NCI-H187 treated with DMSO at 0.1 percent for 48 hours (cell line): ENCODE data around the gene AKAP6.
"Not testable (repeated sequence)": the region's sequence is repeated elsewhere in the genome, so short reads cannot be mapped to it uniquely, and the experiment has no call there.

Source experiments
- DNase-seq: peaks from one replicate; lab custom pipeline; 2025; lab: John Stamatoyannopoulos, UW

Gene AKAP6

DNA sequence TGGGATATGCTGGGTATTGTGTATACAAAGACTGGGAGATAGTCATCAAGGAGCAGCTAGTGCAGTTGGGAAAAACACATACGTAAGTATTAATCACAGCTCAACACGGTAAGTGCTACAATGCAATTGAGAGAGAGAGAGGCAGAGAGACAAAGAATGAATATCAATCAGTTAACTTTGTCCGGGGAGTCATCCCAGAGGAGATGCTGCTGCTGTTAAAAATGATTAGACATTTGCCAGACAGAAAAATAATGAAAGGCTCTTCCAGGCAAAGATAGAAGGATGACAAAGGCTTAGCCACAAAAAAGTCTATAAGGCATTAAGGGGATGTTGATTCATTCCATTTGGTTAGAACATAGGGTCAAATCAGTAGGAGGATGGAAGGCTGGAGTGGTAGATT, 45.1 kb downstream of the AKAP6 start:
- no peak for DNase-seq

DNA sequence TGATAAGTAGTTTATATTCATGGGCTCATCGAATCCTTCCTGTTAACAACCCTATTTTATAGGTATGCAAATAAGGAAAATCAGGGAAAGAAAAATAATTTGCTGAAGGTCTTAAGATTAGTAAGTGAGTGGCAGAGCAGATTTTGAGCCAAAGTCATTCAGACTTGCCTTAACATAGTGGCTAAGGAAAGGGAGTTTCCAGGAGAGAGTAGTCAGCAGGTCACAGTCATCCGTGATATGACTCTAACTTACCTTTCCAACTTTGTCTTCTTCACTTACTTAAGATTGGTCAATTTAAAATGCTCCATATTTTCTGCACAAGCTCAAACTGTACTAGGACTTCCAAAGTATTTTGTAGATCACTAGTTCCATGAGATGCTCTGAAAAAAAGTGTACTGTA, 46.6 kb downstream of the AKAP6 start:
- no peak for DNase-seq

DNA sequence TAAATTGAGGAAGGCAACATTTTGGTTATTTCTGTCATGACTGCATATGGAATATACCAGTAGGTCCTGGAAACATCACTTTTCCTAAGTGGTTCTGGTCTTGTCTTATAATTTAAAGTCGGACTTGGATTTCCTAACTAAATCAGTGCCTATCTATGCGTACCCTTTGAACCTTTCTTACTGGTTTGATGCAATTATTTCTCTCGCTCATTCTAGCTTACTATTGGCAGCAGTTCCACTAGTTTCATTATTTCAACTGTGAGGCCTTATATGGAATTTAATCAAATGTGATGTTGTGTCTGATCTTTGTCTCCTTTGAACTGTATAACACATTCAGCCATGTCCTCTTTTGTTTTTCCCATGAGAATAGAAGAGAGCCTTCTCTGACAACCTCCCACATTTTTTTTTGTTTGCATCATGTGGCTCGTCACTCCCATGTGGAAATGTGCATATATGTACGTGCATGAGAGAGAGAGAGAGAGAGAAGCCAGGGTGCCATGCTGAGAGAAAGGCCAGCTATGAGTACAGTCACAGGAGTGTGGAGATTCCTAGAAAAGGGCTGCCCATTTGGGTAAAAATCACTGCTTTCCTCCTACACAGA, 48.0 kb downstream of the AKAP6 start:
- no peak for DNase-seq

GRCh38 chr14:32378284-32378683, 49.2 kb downstream of the AKAP6 start:
- no peak for DNase-seq

GRCh38 chr14:32379447-32379846, 50.3 kb downstream of the AKAP6 start:
- no peak for DNase-seq

DNA sequence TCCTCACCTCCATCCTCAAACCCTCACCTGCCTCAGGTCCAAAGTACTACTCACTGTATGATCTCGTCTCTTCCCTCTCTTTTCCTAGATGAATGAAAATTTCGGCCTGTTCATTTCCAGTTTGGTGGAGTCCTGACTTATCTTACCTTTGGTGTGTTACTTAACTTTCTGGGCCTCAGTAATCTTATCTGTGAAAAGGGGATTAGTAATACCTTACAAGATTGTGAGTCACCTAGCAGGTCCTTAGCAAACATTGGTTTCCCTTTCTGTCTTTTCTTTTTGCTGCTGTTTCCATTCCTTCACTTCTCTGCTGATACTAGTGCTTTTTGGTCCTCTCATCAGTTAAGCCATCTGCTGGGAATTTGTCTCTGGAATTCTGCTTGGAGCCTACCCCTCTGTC, 52.8 kb downstream of the AKAP6 start:
- no peak for DNase-seq

DNA sequence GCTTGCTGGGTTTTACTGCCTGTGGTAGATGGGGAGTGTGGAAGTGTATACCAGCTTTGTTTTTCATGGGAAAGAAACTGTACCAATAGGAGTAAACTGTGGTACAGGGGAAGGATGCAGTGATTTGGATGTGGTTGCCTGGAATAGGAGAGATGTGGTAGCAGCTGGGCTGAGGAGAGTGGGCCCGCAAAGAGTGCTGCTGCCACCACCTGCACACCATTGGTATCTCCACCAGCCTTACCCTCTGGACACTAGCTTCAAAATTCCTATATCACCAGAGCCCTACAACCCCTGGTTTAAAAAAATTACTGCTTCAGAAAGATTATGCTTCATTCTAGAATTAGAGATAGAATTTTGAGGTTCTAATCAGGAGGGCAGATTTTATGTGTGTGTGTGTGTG, 53.6 kb downstream of the AKAP6 start:
- no peak for DNase-seq

- DNase-seq: no peak
Observed at GRCh38 chr14:32383364-32384009, 54.4 kb downstream of the AKAP6 start.

DNA sequence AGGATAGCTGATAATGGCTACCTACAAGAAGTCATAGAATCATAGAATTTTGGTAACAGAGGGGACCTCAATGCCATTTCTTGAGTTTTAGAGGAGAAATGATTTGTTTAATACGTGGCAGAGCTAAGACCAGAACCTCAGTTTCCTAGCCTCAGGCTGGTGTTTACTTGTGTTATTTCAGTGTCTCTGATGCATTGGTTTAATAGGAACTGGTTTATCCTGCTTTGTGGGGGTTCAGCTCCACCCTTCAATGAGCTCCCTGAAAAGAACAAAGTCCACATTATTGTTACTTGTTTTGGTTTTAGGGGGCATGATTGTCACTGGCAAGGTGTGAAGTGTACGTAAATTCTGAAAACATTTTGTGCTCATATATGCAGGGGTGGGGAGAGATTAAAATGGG, 55.4 kb downstream of the AKAP6 start:
- DNase-seq: no peak

- not testable (repeated sequence) for DNase-seq
Observed at GRCh38 chr14:32387295-32387694, 58.2 kb downstream of the AKAP6 start.

- no peak for DNase-seq
Observed at GRCh38 chr14:32393119-32393518, 64.0 kb downstream of the AKAP6 start.

- no peak for DNase-seq
Observed at GRCh38 chr14:32394038-32394437, 64.9 kb downstream of the AKAP6 start.

GRCh38 chr14:32396885-32397284, 67.8 kb downstream of the AKAP6 start:
- DNase-seq: no peak

DNA sequence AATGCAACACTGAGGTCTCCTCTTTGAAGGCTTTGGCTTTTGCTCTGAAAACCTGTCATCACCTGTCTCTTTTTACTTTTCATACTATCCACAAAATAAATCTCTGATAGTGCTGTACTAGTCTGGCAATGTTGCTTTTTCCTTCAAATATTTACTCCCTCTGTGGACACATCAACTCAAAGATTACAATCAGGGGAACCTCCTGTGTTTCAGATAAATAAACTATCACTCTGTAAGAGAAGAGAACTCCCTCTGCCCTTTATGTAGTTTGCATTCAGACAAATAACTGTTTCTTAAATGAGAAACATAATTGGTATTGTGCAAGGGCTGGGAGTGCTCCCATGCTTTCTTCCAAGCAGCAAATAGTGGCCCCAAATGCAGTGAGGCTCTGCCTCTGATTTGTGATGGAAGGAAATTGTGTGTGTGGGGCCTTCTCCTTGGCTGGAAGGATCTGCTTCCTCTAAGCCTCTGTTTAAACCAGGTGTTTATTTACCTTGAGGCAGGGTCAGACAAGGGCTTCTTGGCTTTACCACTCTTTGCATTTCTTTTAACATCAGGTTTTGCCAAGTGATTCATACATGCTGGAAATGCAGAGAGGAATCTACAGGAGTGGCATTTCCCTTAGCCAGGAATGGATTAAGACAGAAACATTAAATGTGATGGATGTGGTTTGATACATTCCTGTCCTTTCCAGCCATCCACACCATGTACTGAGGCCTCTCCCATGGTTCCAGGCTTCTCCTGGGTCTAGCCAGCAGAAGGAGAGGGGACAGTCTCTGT, 69.0 kb downstream of the AKAP6 start:
- no peak for DNase-seq

DNA sequence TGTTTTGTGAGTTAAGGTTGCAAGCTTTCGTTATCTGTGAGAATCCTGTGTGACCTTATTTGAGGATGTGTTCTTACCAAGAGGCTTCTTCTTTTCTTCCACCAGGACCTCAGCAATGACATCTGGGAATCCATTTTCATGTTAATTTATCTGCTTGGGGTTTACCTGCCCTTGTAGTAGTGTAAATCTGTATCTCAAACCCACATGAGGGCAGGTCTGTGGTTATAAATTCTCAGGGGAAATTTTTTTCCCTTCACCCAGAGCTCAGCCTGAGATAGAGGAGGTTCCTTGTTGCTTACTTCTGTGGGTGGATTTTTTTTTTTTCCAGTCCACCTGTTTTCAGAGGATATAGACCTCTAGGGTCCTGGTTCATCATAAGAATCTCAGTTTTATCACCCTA, 70.8 kb downstream of the AKAP6 start:
- no peak for DNase-seq

DNA sequence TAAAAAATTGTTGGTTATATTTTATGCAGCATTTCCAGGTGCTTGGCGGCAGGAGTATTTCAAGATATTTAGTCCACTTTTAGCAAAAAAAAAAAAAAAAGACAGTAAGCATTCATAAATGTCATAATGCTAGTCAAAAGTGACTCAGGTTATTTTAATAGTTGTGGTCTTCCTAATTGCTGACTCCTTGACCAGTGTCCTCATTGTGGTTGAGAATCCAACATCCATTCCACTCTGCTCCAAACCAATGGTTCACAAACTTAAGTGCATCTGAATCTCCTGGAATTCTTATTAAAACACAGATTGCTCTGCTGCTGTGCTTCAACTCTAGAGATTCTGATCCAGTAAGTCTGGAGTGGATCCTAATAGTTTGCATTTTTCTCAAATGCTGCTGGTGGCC, 71.4 kb downstream of the AKAP6 start:
- no peak for DNase-seq

- no peak for DNase-seq
Observed at GRCh38 chr14:32403021-32403420, 73.9 kb downstream of the AKAP6 start.

- no peak for DNase-seq
Observed at GRCh38 chr14:32403688-32404087, 74.6 kb downstream of the AKAP6 start.

- no peak for DNase-seq
Observed at GRCh38 chr14:32404784-32405573, 75.9 kb downstream of the AKAP6 start.

- DNase-seq: no peak
Observed at GRCh38 chr14:32405856-32406255, 76.8 kb downstream of the AKAP6 start.

DNA sequence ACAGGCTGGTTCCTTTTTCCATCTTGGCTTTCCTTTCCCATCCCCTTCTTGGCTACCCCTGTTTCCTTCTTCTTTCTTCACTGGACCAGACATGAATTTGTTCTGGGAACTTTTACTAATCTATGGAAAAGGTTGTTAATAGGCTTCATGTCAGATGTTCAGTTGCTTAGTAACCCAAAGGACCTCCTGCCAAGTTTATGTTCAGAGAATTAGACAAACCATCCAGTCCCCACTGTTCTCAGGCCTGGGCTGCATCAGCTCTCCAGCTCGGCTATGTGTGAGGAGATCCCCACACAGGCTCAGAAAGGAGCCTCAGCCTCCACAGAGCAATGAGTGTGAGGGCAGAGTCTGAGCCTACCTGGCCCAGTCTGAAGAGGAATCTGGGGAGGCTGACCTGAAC, 78.0 kb downstream of the AKAP6 start:
- no peak for DNase-seq

GRCh38 chr14:32408018-32408417, 78.9 kb downstream of the AKAP6 start:
- DNase-seq: no peak

GRCh38 chr14:32412103-32412502, 83.0 kb downstream of the AKAP6 start:
- DNase-seq: no peak
